Measurements from ENCODE around the gene PRPF39.
A peak's percentile ranks its signal among the peaks of the same experiment; 100 is the strongest.

PRPF39 gene

DNA sequence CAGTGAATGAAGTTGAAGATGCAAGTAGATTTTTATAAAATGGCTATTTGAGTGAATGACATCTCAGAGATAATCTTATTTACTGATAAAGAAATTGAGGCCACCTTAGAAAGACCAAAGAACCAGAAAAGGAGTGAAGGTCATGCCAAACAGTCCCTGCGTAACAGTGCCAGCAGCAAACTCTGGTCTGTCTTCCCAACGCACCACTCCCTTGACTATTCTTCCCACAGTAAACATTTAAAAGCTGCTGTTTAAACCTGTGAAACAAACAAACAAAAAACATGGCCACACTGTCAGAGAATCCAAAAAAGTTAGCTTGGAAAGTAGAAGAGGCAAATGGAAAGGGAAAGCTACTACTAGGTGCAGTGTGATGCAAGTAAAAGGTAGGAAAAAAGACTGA lies 1.5 kb upstream of the PRPF39 start:
- no peak for DNase-seq

DNA sequence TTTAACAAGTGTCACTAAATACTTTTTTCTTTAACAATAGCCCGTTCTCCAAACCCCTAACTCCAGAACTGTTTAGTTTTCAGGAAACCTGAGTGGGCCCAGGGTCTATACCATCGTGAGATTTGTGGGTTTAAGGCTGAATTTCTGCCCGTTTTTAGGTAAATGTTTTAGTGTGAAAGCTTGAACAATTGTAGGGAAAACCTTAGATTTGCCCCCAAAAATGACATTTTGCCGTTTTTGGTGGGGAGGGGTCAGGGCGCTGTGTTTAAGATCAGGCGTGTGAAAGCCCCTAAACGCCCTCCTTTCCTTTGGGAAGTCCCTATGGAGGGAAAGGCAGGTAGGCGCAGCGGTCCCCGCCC lies 320 bp upstream of the PRPF39 start:
- no peak for DNase-seq

DNA sequence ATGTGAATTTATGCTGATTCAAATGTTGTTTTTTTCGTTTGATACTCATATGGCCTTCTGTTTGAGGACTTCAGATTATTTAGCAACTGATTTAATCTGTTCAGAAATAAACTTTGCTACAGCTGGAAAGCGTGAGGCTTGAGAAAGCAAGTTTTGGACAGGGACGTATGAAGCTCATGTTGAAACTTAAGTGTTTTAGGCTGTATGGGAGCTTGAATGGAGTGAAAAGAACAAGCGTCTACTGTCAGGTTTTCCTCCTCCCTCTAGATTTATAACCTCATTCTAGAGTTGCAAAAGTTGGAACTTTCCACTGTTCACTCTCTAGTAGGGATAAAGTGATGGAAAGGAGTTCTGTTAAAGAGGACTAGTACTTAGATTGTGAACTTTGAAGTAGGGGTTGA lies 1.0 kb downstream of the PRPF39 start:
- no peak for DNase-seq

DNA sequence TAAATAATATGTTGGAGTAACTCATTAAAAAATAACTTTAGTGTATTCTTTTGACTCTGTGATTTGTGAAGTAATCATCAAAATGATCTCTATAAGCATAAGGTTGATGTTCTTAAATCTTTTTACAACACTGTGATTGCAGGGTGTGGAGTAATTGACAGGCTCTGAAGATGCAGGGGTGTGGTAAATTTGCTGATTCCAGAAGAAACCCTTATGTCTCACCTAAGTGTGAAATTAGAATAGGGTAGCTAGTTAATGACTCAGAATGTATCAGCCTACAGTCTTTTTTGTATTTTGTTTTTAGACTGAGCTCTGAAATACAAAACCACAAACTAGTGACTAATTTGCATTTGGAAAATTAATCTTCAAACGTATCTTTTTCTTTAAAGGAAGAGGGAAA lies 5.9 kb downstream of the PRPF39 start:
- no peak for DNase-seq

DNA sequence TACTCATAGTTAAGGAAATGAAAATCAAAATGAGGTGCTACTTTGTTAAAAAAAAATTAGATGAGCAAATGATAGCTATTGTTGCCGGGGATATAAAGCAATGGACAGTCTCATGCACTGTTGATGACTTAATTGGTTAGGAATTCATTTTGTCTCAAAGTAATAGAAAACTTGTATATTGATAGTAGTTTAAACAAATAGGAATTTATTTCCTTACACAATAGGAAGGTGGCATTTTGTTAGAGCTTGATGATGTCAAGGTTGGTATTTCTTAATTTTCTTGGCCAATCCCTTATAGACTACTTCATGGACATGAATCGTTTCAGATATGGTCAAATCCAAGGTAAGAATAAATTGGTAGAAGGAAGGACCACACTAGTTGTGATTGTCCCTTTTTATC lies 7.8 kb downstream of the PRPF39 start:
- no peak for DNase-seq

DNA sequence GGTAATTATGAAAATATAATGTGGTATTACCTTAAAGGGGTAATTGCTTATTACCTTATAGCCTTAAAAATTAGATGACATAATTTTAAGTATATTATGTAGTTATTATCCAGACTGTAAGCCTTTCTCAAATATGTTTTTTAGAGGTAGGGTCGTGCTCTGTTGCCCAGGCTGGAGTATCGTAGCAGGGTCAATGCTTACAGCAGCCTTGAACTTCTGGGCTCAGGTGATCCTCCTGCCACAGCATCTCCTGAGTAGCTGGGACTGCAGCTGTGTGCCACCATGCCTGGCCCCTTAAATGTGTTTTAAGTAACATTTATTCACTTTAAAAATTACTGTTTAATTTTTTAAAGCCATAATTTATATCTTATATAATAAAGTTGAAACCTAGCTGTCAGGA lies 10.4 kb downstream of the PRPF39 start:
- DNase-seq: no peak

DNA sequence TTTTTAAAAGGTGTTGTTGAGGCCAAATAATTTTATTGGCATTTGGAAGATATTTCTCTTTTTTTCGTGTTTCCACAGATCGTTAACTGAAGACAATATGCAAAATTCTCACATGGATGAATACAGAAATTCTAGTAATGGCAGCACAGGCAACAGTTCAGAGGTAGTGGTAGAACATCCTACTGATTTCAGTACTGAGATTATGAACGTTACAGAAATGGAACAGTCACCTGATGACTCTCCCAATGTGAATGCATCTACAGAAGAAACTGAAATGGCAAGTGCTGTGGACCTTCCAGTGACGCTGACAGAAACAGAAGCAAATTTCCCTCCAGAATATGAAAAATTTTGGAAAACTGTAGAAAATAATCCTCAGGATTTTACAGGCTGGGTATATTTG lies 11.2 kb downstream of the PRPF39 start:
- no peak for DNase-seq

DNA sequence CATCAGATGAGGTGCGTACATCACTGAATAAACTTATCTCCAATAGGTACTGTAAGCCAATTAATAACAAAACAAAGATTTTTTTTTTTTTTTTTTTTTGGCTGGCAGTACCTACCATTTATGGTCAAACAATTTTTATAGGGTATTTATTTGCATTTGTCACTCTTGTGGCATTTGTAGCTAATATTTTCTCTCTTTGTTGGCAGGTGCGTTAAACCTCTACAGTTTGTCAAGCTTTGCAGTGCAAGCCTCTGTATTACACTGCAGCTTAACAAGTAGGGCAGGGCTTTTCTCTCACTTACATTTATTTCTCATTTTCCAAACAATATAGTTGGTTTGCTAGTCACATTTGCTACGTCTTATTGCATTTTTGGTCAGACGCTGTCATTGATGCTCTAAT lies 12.3 kb downstream of the PRPF39 start:
- DNase-seq: no peak

DNA sequence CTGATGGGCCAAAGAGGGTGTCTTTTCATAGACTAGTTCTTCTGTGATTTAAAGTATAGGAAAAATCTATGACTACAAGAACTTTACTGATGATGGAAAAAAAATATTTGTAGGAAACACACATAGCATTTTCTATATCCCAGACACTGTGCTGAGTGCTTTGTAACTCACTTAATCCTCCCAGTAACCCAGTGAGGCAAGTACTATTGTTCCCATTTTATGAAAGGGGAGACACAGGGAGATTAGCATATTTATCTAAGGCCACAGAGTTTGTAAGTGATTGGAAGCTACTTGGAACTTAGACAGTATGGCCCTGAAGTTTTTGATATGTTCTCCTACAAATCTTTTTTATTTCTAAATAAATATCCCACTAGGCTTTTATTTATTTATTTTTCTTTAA lies 19.9 kb downstream of the PRPF39 start:
- DNase-seq: no peak

DNA sequence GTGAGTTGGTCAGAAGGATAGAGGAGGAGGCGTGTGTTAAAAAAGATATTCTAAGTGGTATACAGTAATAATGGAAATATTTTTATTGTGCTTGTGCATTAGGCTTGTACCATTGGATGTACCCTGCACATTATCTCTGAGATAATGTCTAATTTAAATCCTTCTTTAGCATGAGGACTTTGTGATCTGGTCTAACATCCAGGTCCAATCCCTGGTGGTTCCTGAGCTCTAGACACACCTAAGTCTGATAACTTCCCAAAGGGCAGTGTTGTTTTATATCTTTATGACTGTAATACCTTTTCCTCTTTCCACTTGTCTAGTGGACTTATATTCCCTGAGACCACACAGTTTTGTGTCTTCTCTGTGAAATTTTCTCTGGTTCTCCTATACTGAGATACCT lies 20.6 kb downstream of the PRPF39 start:
- no peak for DNase-seq

DNA sequence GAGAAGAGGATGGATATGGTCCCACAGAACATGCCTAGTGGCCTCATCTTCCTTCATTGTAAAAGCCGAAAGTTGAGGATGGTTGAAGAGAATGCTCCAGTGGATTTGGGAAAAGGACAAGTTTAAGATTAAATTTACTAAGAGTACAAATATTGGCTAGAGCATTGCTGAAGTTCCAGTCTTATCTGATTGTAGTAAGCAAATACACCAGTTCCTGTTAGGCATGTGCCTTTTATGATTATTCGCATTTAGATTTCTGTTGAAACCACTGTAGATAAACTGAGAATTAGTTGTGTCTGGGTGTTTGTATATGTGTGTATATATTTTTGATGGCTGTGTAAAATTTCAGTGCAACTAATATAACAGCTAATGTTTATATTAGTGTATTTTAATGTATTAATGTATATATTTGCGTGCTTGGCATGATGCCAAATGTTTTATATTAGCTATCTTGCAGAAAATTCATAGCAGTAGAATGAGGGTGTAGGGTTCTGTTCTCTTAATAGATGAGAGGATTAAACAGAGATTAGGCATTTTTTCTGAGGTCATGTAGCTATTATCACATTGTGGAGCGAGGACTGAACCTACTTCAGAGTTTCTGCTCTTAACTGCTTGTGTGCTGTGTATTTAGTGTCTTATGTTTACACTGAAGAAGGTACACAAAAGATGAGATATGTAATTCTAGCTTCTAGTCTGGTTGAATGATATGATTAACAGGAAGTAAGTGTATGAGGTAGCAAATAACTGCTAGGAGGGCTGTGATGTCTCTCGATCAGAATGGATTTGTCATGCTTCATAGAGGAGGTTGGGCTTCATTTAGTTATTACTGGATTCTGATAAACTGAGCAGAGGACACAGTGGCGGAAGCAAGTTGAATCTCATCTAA lies 29.2 kb downstream of the PRPF39 start:
- DNase-seq: no peak

DNA sequence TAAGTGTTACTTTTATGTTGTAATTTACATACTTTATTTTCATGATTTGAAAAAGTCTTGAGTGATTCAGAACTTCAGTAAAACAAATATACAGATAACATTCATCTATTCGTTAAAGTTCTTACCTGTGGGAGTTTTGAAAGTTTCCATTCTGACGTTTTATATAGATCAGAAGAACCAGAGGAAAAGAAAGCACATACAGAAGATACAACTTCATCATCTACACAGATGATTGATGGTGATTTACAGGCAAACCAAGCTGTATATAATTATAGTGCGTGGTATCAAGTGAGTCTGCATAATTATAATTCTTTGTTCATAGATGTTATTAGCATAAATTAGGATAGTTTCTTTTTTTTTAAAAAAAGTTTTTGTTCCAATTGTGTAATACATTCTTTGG lies 30.4 kb downstream of the PRPF39 start:
- no peak for DNase-seq

DNA sequence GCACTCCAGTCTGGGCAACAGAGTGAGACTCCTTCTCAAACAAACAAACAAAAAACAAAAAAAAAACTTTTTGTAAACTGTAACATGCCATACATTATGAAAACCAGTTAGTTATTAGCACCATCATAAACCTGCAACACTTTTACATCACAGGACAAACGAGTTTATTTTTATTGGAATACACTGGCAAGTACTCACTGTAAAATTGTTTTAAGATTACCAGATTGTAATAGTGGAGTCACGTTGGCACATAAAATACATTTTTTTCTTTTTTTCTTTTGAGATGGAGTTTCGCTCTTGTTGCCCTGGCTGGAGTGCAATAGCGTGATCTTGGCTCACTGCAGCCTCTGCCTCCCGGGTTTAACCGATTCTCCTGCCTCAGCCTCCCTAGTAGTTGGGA lies 34.7 kb downstream of the PRPF39 start:
- no peak for DNase-seq

DNA sequence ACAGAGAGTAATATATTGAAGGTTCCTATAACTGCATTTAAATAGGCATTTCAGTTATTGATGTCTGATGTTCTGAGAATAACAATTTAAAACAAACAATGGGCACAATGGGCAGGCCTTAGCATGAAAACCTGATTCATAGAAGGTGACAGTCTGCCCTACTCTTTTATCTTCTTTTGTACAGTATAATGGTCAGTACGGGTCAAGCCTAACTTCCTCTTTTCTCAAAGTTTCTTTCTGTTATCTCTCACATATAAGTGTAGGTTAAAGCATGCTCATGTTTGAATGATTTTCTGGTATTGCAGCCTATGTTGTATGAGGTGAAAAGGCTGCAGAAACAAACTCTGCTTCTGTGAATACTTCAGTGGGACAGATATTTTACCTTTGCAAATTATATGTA lies 36.2 kb downstream of the PRPF39 start:
- DNase-seq: no peak

DNA sequence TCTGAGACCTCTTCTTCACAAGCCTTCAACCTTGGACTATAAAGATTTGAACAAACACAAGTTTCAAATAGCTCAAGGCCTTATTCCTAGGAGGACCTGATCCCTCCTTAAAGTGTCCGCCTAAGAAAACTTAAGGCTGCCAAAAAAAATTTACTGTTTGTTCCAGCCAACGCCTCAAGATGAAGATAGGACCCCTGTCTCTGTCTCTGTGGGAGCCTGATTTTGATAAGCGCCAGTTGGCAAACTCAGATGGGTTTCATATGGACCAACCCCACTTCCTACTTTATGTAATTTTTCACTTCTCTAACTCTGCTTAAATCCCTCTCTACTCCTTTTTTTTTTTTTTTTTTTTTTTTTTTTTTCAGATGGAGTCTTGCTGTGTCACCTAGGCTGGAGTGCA lies 39.4 kb downstream of the PRPF39 start:
- no peak for DNase-seq

DNA sequence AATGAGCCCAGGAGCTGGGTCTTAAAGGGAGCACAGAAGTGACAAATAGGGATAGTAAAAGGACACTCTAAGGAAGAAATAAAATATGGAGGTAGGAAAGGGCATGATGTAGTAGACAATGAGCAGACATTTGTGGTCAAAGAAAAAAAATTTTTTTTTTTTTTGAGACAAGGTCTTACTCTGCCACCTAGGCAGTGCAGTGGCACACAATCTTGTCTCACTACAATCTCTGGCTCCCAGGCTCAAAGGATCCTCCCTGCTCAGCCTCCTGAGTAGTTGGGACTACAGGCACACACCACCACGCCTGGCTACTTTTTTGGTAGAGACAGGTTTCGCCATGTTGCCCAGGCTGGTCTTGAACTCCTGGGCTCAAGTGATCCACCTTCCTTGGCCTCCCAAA lies 41.8 kb downstream of the PRPF39 start:
- no peak for DNase-seq

DNA sequence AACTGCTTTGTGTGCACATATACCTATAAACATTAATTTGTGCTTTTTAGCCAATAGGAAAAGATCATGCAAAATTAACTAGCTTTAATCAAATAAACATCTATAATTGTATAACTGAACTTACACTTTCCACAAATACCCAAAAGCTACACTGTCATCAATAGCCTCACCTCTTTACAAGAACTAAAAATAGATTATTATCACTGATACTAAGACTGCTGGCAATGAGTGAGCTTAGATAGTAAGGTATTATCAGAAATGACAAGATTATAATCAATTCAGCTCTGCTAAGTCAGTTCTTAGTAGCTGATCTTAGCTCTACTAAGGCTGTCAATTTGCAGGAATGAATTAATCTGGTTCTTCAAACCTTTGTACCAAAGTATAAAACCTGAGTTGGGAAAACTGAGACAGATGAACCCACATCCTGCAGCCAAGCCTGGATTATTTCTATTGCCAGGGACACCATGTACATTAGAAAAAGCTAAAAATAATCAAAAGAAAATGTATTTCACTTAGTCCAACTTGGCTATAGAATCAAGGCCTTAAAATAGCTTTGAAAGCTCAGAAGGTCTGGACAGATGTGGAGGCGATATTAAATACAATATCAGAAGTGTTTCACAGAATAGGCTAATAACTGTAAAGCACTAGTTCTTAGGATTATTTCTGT lies 45.2 kb downstream of the PRPF39 start:
- DNase-seq: no peak

DNA sequence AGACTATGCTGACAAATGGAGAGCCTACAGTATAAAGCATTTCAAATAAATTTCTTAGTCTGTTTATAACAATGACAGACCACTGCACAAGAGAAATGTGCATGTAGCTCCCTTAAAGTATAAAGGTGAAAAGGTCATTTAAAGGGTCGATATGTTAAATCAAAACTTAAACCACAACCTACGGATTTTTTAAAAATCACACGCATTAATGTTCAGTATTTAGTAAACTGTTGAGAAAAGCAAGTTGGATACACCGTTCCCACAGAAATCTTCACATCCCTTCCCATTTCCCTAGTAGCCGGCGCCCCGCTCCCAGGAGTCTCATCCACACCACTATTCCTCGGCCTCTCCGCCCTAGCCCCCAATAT lies 49.8 kb downstream of the PRPF39 start:
- no peak for DNase-seq

DNA sequence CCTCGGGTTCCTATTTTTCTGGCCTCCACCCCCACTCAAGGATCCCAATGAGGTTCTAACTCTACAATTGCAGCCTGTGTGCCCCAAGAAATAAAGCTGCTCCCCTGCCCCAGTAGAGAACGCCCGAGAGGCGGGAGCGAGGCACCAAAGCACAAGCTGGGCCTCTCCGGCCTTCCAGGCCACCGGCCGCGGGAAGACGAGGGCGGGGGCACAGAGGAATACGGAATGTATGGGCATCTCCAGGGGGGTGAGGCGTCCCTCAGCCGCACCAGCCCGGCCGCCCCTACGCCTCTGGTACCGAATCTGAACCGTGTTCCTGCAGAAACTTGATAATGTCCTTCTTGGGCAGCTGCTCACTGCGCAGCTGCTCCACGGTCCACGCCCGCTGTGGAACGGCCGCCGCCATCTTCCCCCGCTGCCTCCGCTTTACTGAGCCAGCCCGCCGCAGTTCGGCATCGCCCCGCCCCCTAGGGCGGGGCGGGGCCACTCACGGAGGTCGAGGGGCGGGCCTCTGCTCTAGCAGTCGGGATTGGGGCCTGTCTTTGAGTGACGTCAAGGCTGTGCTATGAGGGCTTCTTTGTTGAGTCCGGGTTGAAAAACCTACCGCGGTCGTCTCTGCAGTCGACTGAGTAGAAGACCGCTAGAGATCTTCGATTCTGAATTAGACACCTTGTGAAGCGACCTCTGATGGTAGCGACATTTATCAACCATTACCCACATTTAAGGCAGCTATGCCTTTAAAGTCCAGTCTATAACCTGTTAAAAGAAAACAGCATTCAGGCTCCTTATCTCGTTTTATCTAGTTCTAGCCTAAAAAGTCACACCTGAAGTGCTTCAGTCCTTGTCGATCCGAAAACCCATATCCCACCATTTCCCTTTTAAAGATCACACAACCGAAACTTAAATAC lies 50.4 kb downstream of the PRPF39 start, which contains the start of gene FKBP3:
TSS of gene FKBP3 (minus strand) at position 431 of the 908 bp plus-strand sequence. CDS start at position 406, 25 bp downstream.
- DNase-seq: peak; percentile 72 to 99 (median 95)

DNA sequence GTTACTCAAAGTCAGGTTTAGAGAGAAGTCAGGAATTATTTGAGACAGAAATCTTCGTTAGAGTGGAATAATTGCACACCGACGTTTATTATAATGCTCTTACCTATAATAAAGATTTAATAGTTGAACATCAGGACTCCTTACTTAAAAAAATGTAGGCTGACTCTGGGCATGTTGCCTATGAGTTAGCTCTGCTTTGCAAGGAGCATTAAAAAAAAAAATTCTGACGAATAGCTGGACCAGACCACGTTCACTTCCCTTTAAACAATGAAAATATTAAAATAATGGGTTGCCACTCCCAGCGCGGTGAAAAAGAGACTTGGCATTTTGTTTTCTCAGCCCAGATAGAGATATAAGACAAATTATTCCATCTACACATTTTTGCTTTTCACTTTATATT lies 51.2 kb downstream of the PRPF39 start:
- peak in 1 of 56 donors; percentile 22 for DNase-seq

DNA sequence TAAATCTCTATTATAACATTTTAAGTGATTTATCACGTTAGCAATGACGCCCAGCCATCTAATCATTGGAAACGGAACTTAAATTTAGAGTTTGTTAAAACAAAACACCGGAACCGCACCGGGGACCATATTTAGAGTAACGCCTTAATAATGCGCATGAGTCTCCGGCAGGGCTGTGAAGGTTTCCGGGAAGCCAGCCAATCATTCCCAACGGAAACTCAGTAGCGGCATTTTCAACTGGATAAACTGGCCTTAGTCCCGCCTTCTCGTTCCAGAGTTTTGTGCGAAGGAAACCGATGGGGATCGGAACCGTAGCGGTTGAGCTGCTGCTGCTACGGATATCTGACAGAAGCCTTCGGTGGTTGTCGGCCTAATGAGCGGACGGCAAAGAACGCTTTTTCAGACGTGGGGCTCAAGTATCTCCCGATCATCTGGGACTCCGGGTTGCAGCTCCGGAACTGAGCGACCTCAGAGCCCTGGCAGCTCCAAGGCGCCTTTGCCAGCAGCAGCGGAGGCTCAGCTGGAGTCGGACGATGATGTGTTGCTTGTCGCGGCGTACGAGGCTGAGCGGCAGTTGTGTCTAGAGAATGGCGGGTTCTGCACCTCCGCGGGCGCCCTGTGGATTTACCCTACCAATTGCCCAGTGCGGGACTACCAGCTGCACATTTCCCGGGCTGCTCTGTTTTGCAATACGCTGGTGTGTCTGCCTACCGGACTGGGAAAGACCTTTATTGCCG lies 51.9 kb downstream of the PRPF39 start, which contains the start of gene FANCM:
TSS of gene FANCM (plus strand) at position 272 of the 737 bp plus-strand sequence. CDS start at position 374, 102 bp downstream.
- DNase-seq: peak; percentile 49 to 97 (median 83)
